ENCODE measurements around the gene FAM107B.

FAM107B gene

DNA sequence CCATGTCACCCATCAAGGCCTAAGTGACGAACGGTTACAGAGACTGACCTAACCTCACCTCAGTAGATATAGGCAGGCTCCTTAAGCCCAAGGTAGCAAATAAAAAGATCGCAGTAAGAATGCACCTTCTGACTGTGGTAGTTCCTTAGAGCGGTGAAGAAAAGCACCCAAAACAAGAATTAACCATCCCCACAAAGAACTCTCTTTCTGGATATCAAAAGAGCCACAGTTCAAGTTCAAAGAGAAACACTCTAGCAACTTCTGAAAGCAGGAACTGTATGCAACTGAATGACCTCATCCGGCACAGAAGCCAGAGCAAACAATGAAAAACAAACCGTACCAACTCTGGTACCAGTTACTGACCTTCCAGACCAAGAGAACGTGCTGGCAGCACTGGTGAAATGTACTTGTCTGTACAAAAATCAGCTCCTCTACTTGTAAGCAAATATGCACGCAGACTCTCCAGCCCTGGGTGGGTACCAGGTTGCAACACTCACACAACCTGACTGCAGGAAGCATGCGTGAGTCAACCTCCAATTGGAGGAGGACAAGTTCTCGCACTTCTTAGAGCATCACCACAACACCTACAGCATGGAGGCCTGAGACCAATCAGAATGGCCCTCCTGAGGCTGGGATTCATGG lies 202.7 kb downstream of the FAM107B start:
- no peak for DNase-seq

DNA sequence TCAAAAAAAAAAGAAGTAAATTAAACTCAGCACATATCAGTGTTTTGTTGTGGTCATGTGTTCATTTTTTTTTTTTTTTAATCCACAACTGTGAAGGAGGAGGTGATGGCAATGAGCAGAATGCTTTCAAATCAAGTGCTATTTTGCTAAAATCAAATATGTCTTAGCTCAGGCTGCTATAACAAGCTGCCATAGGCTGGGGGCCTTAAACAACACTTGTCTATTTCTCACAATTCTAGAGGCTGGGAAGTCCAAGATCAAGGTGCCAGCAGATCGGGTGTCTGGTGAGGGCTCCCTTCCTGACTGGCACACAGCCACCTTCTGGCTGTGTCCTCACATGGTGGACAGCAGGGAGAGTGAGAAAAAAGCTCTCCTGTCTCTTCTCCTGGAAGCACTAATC lies 203.9 kb downstream of the FAM107B start:
- no peak for DNase-seq

DNA sequence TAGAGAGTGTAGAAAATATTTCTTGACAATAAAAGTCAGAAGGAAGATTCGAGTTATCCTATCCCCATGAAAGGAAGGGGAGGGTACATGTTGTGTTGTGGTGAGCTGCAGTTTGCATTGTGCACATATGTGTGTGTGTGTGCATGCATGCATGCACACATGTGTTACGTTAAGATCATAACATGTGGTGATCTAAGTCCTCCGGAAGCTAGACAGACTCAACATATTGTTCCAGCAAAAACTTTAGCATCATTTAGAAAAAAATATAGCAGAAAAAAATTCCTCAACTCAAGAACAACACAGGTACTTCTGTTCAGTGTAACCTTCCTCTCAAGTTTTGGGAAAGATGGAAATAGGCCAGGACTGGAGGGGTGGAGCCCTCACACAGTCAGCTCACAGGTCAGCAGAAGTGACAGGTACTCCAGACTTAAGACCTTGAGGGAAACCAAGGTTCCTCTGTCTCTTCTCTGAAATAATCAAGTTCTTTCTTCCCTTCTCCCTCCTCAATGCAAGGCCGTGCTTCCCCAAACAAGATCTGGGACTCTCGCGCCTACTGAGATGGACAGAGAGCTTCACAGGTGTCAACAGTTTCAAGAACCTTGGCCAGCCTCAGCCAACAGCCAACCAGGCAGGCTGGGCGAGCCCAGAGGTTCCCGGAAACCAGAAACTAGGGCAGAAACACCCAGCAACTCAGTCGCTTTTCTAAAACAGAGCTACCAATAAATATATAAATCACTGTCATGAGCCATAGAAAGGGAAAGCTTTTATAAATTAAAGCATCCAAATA lies 205.2 kb downstream of the FAM107B start:
- DNase-seq, result no peak

DNA sequence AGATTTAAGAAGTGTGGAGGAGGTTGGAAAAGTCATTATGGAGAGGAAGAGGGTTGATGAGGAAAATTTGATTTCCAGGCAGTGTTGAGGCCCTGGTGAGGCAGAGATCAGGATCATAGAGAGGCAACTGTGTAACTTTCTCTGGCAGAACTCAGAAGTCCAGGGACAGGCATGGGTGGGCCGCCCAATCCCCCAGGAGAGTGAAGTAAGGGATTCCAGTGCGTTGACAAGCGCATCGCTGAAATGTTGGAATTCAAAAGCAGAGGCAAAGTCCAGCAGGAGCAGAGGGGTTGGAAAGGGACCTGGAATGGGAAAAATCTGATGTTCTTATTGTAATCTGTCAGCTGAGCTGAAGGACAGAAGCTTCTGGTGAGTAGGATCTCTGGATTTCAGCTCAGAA lies 207.3 kb downstream of the FAM107B start:
- DNase-seq, result no peak

DNA sequence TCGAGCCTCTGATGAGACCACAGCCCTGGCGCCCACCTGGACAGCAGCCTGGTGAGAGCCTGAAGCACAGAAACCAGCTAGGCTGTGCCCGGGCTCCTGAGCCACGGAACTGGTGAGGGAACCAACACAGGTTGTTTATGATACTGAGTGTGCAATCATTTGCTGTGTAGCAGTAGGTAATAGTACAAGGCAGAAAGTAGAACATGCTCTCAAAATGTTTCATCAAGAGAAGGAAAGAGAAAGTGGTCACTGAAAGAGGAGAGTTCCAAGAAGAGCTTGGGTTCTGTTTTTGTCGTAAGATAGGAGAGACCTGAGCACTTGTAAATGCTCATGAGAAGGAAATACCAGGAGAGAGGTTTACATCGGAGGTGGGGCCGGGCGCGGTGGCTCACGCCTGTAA lies 208.2 kb downstream of the FAM107B start:
- no peak for DNase-seq

DNA sequence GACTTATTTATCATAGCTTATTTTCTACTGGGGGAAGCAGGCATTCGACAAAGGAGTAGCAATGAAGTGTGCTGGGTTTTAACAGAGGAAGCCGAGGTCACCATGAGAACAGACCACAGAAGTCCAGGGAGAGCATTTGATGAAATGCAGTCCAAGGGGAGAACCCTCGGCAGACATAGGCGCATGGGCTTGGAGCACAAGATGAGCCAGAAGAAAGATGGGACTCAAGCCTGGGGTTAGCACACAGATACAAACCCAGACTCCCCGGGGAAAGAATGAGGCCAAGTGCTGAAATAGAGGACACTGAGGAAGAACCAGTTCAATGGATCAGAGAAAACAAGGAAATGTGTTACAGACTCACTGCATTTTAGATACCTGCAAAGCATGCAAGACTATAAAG lies 209.5 kb downstream of the FAM107B start:
- no peak for DNase-seq

DNA sequence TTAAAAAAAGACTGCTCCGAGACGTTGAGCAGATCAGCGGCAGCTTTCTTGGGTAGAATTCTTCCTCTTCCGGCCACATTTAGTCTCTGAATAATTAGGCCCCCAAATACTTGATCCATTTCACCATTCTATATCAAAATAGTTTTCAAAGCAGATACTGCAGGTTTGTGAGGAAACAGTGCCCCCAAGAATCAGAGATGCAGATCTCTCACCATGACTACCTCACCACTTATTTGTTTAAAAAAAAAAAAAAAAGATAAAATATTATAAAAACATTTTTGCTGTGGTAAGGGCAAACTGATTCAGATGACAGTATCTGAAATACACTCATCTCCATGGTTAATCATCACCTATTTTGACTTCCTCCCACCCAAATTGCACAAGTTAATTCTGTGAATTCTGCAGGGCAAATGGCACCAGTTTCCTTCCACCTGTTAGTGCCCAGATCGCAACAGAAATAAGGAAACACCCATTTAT lies 210.4 kb downstream of the FAM107B start:
- DNase-seq, result no peak

DNA sequence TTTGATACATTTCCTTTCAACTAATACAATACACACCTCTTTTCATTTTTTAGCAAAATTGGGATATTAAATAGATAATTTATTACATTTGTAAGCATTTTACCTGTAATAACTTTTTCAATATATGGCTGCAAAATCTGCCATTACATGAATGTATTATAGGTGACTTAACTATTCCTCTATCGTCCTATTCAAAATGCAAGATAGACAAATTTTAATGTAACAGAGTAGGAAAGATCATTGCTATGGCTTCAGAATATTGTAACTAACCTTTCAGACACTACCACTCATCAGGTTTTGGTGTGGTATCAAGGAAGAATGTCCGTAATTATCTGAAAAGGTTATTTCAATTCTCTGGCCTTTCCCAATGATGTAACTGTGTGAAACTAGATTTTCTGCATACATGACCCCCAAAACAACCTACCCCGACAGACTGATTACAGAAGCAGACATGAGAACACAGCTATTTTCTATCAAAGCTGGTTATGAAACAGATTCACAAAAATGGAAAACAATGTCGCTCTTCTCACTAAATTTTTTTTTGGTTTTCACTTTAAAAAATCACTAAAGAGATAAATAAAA lies 211.2 kb downstream of the FAM107B start:
- no peak for DNase-seq

DNA sequence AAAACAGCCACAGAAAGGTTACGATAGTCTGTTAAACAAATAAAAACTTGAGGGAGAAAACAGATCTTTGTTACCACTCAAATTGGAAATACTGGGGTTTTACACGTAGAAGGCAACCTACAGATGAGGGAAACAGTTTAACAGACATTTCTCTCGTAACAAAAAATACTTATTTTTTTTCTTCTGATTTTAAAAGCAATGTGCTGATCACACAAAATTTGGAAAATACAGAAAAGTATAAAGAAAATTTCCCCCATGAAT lies 211.7 kb downstream of the FAM107B start:
- no peak for DNase-seq

DNA sequence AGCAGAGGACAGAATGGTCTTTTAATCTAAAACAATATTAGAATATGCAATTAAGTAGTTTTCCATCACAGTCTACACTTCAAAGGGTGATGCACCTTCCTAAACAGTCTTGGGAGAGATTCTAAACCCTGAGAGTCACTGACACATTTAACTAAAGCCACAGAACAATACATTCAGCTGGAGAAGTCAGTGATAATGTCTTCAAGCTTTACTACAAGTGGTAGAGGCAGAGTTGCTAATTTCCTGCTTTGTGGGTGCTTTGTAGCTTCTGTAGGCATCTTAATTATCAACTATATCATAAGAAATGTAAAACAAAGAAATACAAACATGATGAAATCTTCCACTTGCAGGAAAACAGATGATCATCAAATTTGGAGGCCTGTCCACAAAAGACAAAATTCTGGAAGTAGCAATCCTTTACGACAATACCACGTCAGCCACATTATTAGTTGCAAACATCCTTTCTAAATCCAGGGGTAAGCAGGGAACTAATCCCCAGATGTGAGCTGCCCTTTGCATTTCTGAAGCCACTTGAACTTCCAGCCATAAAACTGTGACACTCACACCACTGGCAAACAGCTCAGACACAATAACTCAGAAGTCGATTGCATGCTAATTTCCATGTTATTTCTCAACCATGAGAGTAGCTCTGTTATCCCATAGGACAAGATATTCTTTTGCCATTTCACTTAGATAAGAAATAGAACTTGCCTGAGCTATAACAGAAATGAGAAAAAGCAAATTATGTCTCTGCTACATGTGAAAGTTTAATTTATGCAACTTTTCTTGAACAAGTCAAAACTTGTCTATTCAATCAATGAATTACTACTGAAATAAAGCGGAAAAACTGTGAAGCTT lies 212.2 kb downstream of the FAM107B start:
- DNase-seq, result no peak

DNA sequence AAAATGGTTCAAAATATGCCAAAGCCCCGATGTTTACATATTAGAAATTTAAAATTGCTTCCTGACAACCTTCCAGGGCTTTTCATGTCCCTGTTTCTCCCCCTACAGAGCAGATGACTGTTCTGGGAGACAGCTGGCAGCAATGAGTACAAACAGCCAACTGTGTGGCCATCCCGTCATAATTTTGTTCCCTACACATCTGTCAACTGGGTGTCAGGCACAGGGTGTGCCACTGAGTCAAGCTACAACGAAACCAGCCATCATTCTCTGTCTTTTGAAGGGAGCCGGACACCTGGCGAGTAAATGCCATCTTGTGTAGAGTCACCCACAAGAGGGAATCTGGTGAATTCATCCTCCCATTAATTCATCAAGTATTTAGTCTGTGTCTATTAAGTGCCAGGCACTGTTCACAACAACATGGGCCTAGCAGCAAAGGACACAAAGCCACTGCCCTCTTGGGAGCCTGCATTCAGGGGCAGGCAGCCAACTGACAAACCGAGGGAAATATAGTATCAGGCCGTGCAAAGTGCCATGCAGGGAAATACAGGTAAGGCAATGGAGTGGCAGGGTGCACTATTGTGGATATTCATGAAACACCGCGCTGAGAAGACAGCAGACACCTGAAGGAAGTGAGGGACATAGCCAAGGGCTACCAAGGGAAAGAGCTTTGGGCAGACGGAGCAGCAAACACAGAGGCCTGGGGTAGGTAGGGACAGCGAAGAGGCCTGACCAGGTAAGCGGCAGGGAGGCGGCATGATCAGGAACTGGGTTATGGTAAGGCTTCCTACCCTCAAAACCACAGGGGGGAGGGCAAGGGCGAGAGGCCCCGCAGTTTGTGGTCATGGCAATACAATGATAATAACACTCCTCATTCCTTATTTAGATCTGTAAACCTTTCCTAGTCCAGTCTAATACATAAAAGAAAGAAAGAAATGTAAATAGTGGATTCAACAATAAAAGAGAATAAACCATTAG lies 213.6 kb downstream of the FAM107B start:
- no peak for DNase-seq

DNA sequence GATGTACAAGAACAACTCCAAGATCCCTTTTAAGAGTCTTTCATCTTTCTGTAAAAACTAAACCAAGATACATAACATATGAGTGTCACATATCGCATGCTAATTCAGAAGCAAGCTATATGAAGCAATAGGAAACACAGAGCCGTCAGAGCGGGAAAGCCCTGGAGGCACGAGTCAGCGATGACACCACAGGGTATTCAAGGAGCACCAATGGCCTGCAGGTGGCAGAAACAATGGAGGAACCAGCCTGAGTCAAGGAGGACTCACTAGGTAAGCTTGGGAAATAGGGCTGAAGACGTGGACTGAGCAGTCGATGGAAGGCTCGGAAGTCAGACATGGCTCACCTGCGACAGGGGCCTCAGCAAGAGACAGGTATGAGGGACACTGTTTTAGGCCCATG lies 214.4 kb downstream of the FAM107B start:
- DNase-seq, result peak; percentile 60

DNA sequence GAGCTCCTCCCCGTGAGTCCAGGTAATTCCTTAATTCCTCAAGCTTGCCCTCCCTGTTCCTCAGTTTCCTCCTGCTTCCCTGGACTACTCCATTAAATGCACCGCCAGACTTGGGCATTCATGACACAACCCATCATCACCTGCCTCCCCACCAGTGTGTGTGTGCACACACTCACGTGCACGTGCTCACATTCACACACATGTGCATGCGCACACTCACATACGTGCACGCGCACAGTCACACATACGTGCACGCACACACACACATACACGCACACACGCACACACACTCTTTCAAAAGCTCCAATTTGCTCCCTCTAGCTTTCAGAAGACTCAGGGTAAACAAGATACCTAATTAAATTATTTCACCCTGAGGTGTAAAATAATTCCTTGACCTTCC lies 216.7 kb downstream of the FAM107B start:
- DNase-seq, result no peak

DNA sequence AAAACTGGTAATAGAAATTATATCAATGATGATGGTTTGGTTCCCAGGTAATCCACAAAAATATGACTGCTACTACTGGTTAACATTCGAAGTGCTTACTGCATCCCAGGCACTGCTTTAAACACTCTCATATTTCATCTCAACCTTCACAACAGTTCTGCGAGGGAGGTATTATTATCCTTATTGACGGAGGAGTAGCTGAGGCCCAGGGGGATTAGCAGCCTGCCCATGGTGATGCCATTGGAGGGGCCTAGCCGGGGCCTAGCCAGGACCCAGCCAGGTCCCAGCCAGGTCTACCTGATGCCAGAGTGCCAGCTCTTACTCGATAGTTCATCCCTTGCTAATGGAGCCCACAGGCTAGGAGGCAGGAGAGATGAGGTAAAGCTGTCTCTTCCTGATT lies 217.1 kb downstream of the FAM107B start:
- DNase-seq, result no peak

DNA sequence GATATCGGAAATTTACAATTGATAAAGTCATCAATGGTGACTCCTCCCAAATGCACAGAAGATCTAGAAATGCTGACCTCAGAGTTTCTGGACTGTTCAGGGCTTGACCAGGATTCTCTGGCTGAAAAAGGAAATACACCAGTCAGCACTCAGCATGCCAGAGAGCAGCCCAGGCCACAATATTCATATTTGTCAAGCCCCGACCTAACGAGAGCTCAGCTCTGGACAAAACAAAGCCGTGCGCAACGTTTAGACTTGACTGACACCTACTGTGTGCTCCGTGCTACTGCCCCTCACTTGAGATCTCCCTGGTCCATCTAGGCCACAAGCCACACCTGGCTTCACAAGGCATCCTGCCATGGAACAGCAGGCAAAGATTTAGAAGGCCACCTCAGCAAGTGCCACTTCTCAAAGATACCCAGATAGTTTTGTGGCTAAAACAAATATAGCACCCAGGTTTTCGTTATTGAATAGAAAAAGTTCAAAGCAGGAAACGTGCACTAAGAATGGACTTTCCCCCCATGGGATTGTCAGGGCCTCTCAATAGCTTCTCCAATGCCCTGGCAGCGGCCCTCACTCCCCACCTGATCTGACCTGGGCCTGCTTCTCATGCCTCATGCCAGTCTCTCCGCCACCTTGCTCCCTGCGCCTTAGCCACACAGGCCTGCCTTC lies 218.3 kb downstream of the FAM107B start:
- DNase-seq, result no peak

DNA sequence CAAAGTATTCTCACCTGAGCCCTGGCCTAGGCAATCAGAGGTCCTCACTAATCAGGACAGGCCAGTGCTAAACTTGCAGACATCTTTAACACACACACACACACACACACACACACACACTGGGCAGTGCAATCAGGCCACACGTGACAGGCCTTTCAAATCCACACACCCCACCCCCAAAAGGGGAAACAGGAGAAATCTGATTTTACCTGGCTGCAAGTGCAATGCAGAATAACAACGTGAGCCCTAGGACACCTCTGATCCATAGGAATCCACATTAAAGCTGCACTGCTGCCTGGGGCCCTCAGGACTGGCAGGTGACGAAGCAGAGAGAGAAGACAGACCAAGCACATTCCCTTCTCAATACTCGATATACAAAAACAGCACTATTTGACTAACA lies 218.9 kb downstream of the FAM107B start:
- DNase-seq, result no peak

DNA sequence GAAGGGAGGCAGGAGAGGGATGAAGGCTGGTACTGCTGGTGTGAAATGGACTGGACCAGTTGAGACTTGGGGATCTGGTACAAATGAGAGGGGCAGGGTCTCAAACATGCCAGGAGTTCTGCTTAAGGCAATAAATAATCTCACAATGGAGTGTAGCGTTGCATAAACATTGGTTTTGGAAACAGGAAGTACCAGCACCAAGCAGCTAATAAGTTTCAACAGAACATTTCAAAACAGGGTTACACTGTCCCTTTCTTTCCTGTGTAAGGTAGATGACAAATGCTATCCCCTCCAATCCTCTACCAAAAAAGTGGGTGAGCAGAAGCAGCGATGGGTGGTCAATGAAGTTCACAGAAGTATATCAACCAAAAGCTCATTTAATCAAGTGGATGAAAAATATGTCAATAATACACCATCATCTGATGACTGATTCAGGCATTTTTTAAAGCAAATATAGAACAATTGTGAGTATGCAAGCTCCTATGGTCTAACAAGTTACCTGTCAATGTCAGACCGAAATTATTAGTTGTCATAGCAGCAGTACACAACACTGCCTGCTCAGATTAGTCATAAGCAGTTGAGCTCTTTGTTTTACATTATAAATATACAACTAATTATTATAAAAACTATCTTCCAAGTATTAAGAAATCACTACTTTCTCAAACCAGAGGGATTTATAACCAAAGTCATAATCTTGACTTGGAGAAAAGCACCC lies 220.0 kb downstream of the FAM107B start:
- no peak for DNase-seq

DNA sequence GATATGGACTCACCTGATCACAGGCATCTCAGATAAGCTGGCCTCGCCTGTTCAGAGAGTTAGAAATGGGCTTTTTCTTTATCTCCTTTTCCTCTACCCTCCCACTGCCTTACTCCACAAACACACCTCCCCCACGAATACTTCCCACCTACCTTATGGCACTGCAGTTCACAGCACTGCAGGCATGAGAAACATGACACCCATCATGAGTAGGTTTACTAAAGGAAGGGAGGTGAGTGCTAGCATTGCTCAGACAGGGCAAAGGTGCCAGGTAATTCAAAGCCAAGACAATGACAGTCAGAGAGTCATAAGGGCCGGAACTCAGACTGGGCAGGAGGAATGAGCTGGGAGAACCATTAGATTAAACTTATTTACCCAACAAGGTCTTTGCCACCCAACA lies 220.6 kb downstream of the FAM107B start:
- no peak for DNase-seq

DNA sequence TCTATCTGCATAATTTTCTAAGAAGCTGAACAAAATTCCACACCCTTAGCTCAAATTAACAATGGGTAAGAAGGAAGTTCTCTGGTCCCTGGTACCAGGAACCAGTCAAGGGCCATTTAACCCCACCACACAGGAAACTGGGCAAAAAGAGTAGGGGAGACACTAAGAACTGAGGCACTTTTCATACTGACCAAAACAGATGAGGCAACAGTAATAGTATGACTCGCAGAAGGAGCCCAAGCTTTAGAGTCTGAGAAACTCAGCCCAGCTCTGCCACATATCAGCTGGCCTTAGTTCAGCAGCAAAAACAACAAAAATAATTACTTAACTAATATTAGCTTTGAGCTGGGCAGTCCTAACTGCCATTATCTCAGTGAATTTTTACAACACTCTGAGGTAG lies 221.2 kb downstream of the FAM107B start:
- no peak for DNase-seq

DNA sequence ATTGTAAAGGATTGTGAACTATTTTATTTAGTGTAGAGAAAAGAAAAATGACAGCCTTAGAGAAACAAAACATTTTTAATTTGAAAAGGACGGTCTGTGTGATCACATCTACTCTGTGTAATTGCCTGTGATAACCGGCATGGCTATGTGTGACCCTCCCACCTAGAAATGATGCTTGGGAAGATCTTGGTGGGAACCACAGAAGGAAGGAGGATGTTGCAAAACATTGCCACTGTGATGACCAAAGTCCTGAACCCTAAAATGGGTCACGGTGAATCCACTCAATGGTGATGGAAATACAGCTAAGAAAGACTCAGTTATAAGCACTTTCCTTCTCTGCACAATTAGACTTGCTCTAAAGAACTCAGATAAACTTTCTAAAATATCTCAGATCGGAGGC lies 222.7 kb downstream of the FAM107B start:
- no peak for DNase-seq

DNA sequence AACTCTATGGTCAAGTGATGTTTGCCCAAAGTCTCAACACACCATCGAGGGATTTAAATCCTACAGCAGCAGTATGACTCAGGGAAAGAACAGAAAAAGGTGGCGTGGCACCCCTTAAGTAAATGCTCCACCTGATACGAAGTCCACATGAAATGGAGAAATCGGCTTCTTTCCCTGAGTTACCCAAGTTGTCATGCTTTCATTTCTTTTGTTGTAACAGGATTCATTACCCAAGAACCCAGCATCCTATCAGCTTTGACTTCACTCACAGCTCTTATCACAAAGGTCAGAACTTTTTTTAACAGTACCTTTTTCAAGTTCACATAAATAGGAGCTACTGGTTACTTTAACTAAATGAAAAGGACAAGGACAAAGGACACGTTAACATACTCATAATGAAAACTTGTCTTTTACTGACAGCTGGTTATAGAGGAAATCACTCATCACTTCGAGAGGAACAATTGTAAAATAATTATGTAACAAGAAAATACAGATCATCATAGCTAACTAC lies 224.2 kb downstream of the FAM107B start:
- no peak for DNase-seq
